HepG2 (cell line): ENCODE data around the gene NOTUM. TPM values are rescaled to one million over a fixed set of nuclear protein-coding genes. Genes with fewer than 3 reads are reported as not detected.

ENCODE experiments used
- AHR ChIP-seq: IDR thresholded peaks from 2 replicates; pipeline ENCODE4 v1.6.1; 2018; ENCODE audit warnings: missing genetic modification reagents, missing compliant biosample characterization
- ATF5 ChIP-seq: sonication (generic); formaldehyde crosslinking; IDR thresholded peaks from 2 replicates; pipeline ENCODE4 v1.4.0; 2020; ENCODE audit warnings: mild to moderate bottlenecking, low read depth, missing genetic modification reagents
- CEBPZ ChIP-seq: IDR thresholded peaks from 2 replicates; pipeline ENCODE4 v1.6.1; 2012; ENCODE audit warnings: low read length, improper control_type of control experiment
- CENPT ChIP-seq: sonication (generic); formaldehyde crosslinking; IDR thresholded peaks from 2 replicates; pipeline ENCODE4 v1.8.0; 2022; ENCODE audit warnings: low read depth, mild to moderate bottlenecking, moderate library complexity, missing genetic modification reagents
- EEA1 ChIP-seq: sonication (generic); formaldehyde crosslinking; IDR thresholded peaks from 2 replicates; pipeline ENCODE4 v1.5.1; 2020; ENCODE audit warnings: mild to moderate bottlenecking, missing genetic modification reagents, borderline replicate concordance
- HIVEP1 ChIP-seq: sonication (generic); formaldehyde crosslinking; IDR thresholded peaks from 2 replicates; pipeline ENCODE4 v1.4.0; 2020; ENCODE audit warnings: mild to moderate bottlenecking, missing genetic modification reagents
- MEF2D ChIP-seq: sonication (generic); formaldehyde crosslinking; IDR thresholded peaks from 2 replicates; pipeline ENCODE4 v1.5.1; 2020; ENCODE audit warnings: mild to moderate bottlenecking, missing genetic modification reagents
- RBFOX2 ChIP-seq: fragments of 200-400 bp; formaldehyde crosslinking; IDR thresholded peaks from 2 replicates; pipeline ENCODE4 v1.6.1; 2017; ENCODE audit warnings: low read depth, mild to moderate bottlenecking, low read length
- RBM22 ChIP-seq: fragments of 200-400 bp; formaldehyde crosslinking; optimal IDR thresholded peaks from 2 replicates; pipeline ENCODE3; 2017; ENCODE audit warnings: mild to moderate bottlenecking, low read length, moderate library complexity
- RORA ChIP-seq: sonication (generic); formaldehyde crosslinking; IDR thresholded peaks from 2 replicates; pipeline ENCODE4 v1.5.0; 2020; ENCODE audit warnings: mild to moderate bottlenecking, missing genetic modification reagents, moderate library complexity
- SAP130 ChIP-seq: IDR thresholded peaks from 2 replicates; pipeline ENCODE4 v1.6.1; 2016; ENCODE audit warnings: low read depth
- SP1 ChIP-seq, 2 experiments: fragments of 450-650 bp in 1 of 2; sonication (generic) in 1 of 2; formaldehyde crosslinking in 1 of 2; IDR thresholded peaks; 2 replicates each; pipeline versions ENCODE4 v1.4.0 to v1.6.1; 2016 to 2020; ENCODE audit warnings: missing genetic modification reagents in 1 of 2
- TFAP4 ChIP-seq: sonication (generic); IDR thresholded peaks from 2 replicates; pipeline ENCODE4 v1.6.1; 2016; ENCODE audit warnings: low read depth, borderline replicate concordance
- ZBTB42 ChIP-seq: sonication (generic); formaldehyde crosslinking; IDR thresholded peaks from 2 replicates; pipeline ENCODE4 v1.5.0; 2020; ENCODE audit warnings: mild to moderate bottlenecking, missing genetic modification reagents
- ZBTB7A ChIP-seq: sonication (generic); formaldehyde crosslinking; IDR thresholded peaks from 2 replicates; pipeline ENCODE4 v1.8.0; 2022; ENCODE audit warnings: mild to moderate bottlenecking, missing genetic modification reagents
- ZC3H13 ChIP-seq: sonication (generic); formaldehyde crosslinking; IDR thresholded peaks from 2 replicates; pipeline ENCODE4 v1.8.1; 2023; ENCODE audit warnings: mild to moderate bottlenecking, missing genetic modification reagents, moderate library complexity
- ZGPAT ChIP-seq: IDR thresholded peaks from 2 replicates; pipeline ENCODE4 v1.6.1; 2016; ENCODE audit warnings: mild to moderate bottlenecking
- ZNF660 ChIP-seq: sonication (generic); formaldehyde crosslinking; IDR thresholded peaks from 2 replicates; pipeline ENCODE4 v1.5.1; 2020; ENCODE audit warnings: mild to moderate bottlenecking, low read depth, missing genetic modification reagents, borderline replicate concordance
- ZNF674 ChIP-seq: sonication (generic); formaldehyde crosslinking; IDR thresholded peaks from 2 replicates; pipeline ENCODE4 v1.5.0; 2020; ENCODE audit warnings: low read depth, mild to moderate bottlenecking, missing genetic modification reagents
- ZNF703 ChIP-seq: sonication (generic); formaldehyde crosslinking; IDR thresholded peaks from 2 replicates; pipeline ENCODE4 v1.5.1; 2020; ENCODE audit warnings: missing genetic modification reagents, mild to moderate bottlenecking, moderate library complexity, borderline replicate concordance
- ZNF724P ChIP-seq: sonication (generic); formaldehyde crosslinking; IDR thresholded peaks from 2 replicates; pipeline ENCODE4 v1.8.0; 2022; ENCODE audit warnings: missing genetic modification reagents, borderline replicate concordance
- ZNF776 ChIP-seq: sonication (generic); formaldehyde crosslinking; IDR thresholded peaks from 2 replicates; pipeline ENCODE4 v1.4.0; 2020; ENCODE audit warnings: mild to moderate bottlenecking, missing genetic modification reagents
- ZNF83 ChIP-seq: sonication (generic); formaldehyde crosslinking; IDR thresholded peaks from 2 replicates; pipeline ENCODE4 v1.4.0; 2020; ENCODE audit warnings: missing genetic modification reagents, mild to moderate bottlenecking, borderline replicate concordance
- ZSCAN21 ChIP-seq: sonication (generic); formaldehyde crosslinking; IDR thresholded peaks from 2 replicates; pipeline ENCODE4 v1.8.0; 2022; ENCODE audit warnings: mild to moderate bottlenecking, missing genetic modification reagents, moderate library complexity, borderline replicate concordance
- ZZZ3 ChIP-seq: sonication (generic); formaldehyde crosslinking; IDR thresholded peaks from 2 replicates; pipeline ENCODE4 v1.4.0; 2020; ENCODE audit warnings: missing genetic modification reagents, mild to moderate bottlenecking, borderline replicate concordance
- polyA plus RNA-seq, 8 experiments: library from polyadenylated mRNA; depleted of rRNA in 3 of 8; stranded (reverse) in 7 of 8; unstranded in 1 of 8; fragments of >200 nt; fragmentation: Illumina TruSeq in 4 of 8; extraction: Trizol in 4 of 8; gene quantifications; 2 replicates each; pipeline versions ENCODE4 v1.2.1 to v1.2.3, GENCODE V29; 2011 to 2016; ENCODE audit warnings: low read depth in 4 of 8, missing spikeins in 1 of 8, mixed read lengths in 1 of 8; ENCODE audit not compliant: insufficient read depth in 1 of 8
- total RNA-seq, 5 experiments: library from RNA; depleted of rRNA; stranded (reverse); fragments of >200 nt; fragmentation: Illumina TruSeq; extraction: Trizol; gene quantifications; 2 replicates each; pipeline ENCODE4 v1.2.3, GENCODE V29; 2016; ENCODE audit warnings: low read depth in 1 of 5

Gene NOTUM
- total and polyA plus RNA-seq, 2 of the 13 experiments (the other 11 are each of a cell fraction or from before 2014, with no cell fraction given): 150 to 160 TPM

- TF ChIP-seq ZNF83 (CRISPR knock-in tag) (no peak), AHR (no peak), RBM22 (no peak), TFAP4 (no peak; the same call in 1 of the 2 replicates), ZBTB7A (CRISPR knock-in tag) (no peak), ZNF724P (CRISPR knock-in tag) (no peak), ZNF674 (CRISPR knock-in tag) (0 out of 2 replicates have a peak, but pooled peaks have one; percentile 26), ZGPAT (CRISPR knock-in tag) (no peak), ZC3H13 (no peak), HIVEP1 (CRISPR knock-in tag) (no peak), ZNF776 (CRISPR knock-in tag) (0 out of 2 replicates have a peak, but pooled peaks have one; percentile 58), ZBTB42 (CRISPR knock-in tag) (0 out of 2 replicates have a peak, but pooled peaks have one; percentile 3), SP1 (IDR thresholded peaks at IDR 0.05) (no peak), SP1 (CRISPR knock-in tag; IDR thresholded peaks at IDR 0.05) (no peak), CENPT (CRISPR knock-in tag) (no peak), ZNF660 (CRISPR knock-in tag) (no peak), ATF5 (CRISPR knock-in tag) (no peak), RORA (CRISPR knock-in tag) (no peak), EEA1 (CRISPR knock-in tag) (no peak), CEBPZ (no peak), RBFOX2 (peak; percentile 2; the same call in 1 of the 2 replicates), MEF2D (CRISPR knock-in tag) (peak; percentile 1; the same call in 1 of the 2 replicates), SAP130 (CRISPR knock-in tag) (peak; percentile 76), ZSCAN21 (no peak), ZZZ3 (CRISPR knock-in tag) (no peak), ZNF703 (no peak)
Observed at GRCh38 chr17:81999587-81999975, 38.6 kb upstream of the NOTUM start (continued).
